GM20431 (cell line): ENCODE results near the gene IQGAP1.
"Not testable (repeated sequence)": the region's sequence is repeated elsewhere in the genome, so short reads cannot be mapped to it uniquely, and the experiment has no call there.

Experiments used
- in situ Hi-C: fragments of 300-500 bp; cut with MseI, MboI; formaldehyde crosslinking; loops from one replicate; pipeline ENCODE4 v1.15.0; 2020; ENCODE audit warnings: low sequenced_read_pairs; ENCODE audit not compliant: unreplicated experiment

IQGAP1 gene

GRCh38 chr15:90405055-90405607, 17.1 kb downstream of the IQGAP1 start:
- in situ Hi-C loops: no loop called here

DNA sequence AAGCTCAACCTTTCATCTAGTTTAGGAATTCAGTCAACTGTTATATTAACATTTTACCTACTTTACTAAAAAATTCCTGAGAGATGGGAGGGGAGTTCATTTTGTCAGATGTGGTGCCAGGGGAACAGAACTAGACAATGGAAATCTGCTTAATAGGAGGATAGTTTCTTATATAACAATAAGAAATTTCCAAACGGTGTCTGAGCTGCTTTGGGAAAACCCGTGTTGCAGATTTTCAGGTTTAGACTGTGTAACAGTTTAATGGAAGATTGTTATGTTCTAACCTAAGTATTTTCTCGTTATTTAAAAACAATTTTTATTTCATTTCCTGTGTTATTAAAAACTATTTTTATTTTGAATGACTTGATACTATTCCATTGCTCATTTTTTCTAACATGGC, 19.3 kb downstream of the IQGAP1 start:
- in situ Hi-C loops: no loop called here

- in situ Hi-C loops: no loop called here
Measured at GRCh38 chr15:90407871-90408317, 19.9 kb downstream of the IQGAP1 start.

DNA sequence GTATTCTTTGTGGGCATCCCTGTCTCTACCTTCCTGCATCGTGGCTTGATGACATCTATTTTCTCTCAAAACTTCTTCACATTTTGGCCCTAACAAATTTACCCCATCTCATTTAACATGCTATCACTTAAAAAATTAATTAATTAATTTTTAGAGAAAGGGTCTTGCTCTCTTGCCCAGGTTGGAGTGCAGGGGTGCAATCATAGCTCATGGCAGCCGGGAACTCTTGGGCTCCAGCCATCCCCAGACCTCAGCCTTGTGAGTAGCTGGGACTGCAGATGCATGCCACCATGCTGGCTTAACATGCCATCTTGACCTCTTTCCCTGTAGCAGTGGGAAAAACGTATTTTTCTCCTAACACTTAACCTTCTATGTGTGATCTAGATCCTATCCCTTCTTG, 20.6 kb downstream of the IQGAP1 start:
- in situ Hi-C loops: no loop called here

DNA sequence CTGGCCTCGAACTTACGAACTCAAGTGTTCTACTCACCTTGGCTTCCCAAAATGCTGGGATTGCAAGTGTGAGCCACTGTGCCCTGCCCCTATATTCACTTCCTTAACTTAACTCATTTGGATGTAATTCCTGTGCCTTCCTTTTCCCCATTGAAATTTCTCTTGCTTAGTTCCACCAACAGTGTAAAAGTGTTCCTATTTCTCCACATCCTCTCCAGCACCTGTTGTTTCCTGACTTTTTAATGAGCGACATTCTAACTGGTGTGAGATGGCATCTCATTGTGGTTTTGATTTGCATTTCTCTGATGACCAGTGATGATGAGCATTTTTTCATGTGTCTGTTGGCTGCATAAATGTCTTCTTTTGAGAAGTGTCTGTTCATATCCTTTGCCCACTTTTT, 21.5 kb downstream of the IQGAP1 start:
- in situ Hi-C loops: not testable (repeated sequence)

DNA sequence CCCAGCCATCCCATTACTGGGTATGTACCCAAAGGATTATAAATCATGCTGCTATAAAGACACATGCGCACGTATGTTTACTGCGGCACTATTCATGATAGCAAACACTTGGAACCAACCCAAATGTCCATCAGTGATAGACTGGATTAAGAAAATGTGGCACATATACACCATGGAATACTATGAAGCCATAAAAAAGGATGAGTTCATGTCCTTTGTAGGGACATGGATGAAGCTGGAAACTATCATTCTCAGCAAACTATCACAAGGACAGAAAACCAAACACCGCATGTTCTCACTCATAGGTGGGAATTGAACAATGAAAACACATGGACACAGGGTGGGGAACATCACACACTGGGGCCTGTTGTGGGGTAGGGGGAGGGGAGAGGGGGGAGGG, 22.3 kb downstream of the IQGAP1 start:
- in situ Hi-C loops: not testable (repeated sequence)

DNA sequence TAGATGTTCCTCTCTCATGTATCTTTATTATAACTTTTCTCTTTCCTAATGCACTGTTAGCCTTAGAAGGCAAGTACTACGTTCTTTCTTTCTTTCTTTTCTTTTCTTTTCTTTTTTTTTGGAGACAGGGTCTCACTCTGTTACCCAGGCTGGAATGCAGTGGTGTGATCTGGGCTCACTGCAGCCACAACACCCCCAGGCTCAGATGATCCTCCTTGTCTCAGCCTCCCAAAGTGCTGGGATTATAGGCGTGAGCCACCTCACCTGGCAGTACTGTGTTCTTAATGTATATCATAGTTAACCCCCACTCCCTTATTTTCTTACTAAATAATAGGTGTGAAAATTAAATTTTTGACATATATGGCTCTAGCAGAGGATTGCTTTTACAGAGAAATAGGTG, 23.1 kb downstream of the IQGAP1 start:
- in situ Hi-C loops: no loop called here

DNA sequence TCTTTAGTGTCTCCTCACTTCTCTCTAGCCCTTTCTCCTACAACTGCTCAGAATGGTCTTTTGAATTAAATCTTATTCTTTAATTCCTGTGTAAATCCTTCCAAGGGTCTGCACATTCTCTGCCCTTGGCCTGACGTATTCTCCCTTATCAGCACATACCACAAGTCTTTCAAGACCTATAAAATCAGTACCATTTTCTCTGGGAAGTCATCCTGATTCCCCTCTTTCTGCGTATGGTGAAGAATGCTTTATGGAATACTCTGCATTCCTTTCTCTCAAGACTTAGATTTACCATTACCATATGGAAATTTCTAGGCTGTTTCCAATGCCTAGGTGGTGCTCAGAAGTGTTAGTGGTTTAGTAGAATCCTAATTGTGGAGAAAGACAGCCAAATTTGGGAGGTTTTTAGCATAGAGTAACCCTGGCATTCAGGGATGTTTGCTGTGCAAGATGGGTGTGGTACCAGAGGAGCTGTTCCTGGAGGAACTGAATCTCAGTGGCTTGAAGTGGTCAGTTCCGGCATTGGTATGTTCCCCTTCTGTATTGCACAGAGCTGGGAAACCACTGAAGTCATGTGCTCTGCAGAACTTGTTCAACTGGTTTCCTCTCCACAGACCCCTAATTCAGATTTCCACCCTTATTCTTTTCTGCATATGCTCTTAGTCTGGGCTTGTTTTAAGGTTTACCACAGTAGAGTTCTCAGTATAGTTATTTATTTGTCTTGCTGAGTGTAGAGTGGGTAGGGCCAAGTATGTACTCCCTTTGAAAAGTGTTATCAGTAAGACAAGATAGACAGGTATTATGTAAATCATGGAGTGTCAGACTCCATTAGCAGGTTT, 24.5 kb downstream of the IQGAP1 start:
- in situ Hi-C loops: no loop called here

DNA sequence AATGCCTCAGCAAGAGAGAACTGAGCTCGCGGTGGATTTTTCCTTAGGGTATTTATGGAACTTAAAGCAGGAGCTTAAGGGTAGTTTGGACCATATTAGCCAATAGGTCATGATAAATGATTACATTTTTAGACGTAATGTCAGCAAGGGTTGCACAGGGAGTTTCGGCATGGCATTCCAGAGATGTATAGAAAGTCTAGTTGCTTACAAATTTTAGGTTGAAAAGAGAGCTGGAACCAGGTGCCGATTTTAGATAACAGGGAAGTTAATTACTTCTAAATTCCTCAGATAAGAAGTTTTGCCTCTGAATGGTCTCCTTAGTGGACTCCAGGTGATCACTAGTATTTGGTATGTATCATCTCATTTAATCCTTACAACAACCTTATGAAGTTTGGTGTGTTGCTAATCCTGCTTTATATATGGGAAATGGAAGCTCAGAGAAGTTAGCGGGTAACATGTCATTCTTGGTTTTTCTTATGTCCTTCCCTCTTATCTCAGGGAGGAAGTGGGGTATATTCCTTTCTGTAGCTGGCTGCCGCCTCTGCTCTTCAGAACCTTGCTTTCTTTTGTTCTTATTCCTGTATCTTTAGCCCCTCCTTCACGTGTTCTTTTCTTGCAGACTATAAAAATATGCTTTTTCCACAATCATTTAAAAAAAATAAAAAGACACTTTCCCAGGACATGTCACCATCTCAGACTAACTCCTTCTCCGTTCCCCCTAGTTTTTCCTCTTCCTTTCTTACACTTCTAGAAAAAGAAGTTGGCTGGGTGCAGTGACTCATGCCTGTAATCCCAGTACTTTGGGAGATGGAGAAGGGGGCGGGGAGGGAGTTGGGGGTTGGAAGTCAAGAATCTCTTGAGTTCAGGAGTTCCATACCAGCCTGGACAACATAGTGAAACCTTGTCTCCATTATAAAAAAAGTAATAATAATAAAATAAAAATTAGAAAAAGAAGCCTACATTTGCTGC, 25.7 kb downstream of the IQGAP1 start:
- in situ Hi-C loops: no loop called here

GRCh38 chr15:90414408-90415028, 26.5 kb downstream of the IQGAP1 start:
- in situ Hi-C loops: no loop called here

- in situ Hi-C loops: not testable (repeated sequence)
Measured at GRCh38 chr15:90416052-90416451, 28.0 kb downstream of the IQGAP1 start.

DNA sequence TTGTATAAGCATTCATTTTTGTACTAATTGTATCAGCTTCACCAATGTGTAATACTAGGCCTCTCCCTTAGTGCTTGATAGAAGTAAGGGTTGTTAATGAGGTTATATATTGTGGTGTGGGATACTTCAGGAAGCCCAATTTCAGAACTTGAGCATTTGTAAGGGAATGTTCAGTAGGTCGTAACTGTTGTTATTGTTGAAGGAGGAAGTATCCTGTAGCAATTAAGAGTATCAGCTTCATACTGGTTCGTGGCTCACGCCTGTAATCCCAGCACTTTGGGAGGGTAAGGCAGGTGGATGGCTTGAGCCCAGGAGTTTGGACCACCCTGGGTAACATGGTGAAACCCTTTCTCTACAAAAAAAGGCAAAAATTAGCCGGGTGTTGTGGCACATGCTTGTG, 30.6 kb downstream of the IQGAP1 start:
- in situ Hi-C loops: no loop called here

DNA sequence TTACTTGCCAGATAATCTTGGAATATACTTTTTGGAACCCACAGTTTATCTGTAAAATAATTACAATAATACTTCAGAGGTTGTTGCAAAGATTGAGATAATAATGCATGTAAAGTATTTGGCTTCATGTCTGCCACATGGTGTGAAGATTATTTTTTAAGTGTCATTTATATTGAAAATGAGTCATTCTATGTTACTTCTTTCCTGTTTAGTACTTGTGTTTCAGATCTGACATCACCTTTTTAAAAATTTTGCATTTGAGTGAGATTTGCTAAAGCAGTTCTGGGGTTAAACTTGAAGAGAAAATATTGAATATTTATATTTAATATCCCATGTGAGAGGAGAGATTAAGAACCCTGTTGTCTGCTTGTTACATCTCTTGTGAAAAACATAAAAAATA, 31.2 kb downstream of the IQGAP1 start:
- in situ Hi-C loops: no loop called here

DNA sequence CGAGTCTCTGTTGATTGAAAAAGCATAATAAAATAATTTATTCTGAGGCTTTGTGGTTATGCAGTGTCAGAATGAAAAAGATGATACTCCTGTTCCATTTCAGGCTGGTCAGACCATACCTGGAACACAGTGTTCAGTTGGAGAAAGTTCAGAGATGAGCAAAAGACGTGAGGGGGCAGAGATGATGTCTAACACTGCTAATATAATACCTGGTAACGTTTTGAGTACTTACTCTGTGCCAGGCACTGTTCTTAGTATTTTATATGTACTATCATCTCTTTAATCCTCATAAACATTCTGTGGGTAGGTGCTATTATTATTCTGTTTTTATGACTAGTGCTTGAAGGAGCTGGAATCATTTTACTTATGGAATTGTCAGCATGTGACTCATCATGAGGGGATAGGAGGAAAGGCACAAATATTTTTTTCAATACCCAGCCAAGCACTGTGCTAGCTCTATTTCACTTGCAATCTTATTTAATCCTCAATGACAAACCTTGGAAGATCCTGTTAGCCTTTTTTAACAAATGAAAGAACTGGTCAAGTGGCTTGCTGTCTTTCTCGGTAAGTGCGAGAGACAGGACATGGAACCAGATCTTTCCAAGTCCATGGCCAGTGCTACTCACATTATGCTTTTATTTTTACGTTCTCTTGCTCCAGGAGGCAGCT, 31.8 kb downstream of the IQGAP1 start:
- in situ Hi-C loops: no loop called here

DNA sequence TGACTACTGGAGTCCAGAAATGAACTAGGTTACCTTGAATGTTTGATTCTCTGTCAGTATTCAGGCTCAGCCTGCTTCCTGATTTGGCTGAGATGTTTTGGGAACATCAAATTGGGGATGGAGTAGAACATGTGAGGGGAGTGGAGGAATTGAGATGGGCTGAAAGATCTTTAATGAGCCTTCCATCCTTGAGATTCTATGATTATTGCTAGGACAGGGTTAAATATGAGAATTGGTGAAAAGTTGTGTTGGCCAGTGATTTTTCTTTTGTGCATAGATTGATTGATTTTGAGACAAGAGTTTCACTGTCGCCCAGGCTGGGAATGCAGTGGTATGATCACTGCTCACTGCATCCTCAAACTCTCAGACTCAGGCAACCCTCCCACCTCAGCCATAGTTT, 32.4 kb downstream of the IQGAP1 start:
- in situ Hi-C loops: no loop called here

DNA sequence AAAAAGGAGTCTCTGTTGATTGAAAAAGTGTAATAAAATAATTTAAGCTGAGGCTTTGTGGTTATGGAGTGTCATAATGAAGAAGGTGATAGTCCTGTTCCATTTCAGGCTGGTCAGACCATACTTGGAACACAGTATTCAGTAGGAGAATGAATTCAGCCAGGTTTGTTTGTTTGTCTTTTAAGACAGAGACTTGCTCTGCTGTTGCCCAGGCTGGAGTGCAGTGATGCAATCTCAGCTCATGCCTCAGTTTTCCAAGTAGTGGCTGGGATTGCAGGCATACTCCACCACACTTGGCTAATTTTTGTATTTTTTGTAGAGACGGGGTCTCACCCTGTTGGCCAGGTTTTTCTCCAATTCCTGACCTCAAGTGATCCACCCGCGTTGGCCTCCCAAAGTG, 33.5 kb downstream of the IQGAP1 start:
- in situ Hi-C loops: no loop called here

DNA sequence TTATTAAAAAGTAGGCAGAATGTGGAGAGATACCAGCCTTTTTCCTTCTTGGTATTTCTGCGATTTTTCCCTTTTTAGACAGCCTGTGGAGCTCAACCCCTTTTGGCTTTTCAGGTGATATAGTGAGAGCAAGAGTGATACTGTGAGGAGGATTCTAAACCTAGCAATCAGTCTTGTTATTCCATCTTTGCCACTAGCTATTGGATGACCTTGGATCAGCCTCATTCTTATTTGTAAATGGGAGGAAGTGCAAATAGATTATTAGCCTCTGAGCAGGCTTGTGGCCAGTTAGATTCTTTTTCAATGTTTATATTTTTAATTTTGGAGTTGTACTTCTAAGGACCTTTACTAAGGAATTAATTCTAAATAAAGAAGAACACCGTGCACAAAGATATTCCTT, 34.0 kb downstream of the IQGAP1 start:
- in situ Hi-C loops: no loop called here

- in situ Hi-C loops: no loop called here
Measured at GRCh38 chr15:90422936-90423335, 34.9 kb downstream of the IQGAP1 start.

GRCh38 chr15:90423801-90424319, 35.8 kb downstream of the IQGAP1 start:
- in situ Hi-C loops: no loop called here
